Nephron (organoid): ENCODE results near the gene PTCD2.

Experiments
- H3K27ac Mint-ChIP-seq, 3 experiments: 2 replicates each; pipeline ENCODE4 v1.8.0; 2020; ENCODE audit warnings: mixed read lengths in 3 of 3, mild to moderate bottlenecking in 2 of 3, moderate library complexity in 1 of 3
- H3K27me3 Mint-ChIP-seq: 2 replicates; pipeline ENCODE4 v1.8.0; 2021; ENCODE audit warnings: low read depth, mild to moderate bottlenecking, moderate library complexity, mixed read lengths
- H3K36me3 Mint-ChIP-seq: 2 replicates; pipeline ENCODE4 v1.8.0; 2020; ENCODE audit warnings: low read depth, mixed read lengths
- H3K4me1 Mint-ChIP-seq: 2 replicates; pipeline ENCODE4 v1.8.0; 2020; ENCODE audit warnings: mixed read lengths
- H3K4me3 Mint-ChIP-seq, 3 experiments: 2 replicates each; pipeline ENCODE4 v1.8.0; 2020; ENCODE audit warnings: mild to moderate bottlenecking in 3 of 3, mixed read lengths in 3 of 3, moderate library complexity in 2 of 3
- H3K9me3 Mint-ChIP-seq: 2 replicates; pipeline ENCODE4 v1.8.0; 2020; ENCODE audit warnings: mixed read lengths
- CTCF ChIP-seq, 3 experiments: fragments of 200-600 bp; sonication (generic); IDR thresholded peaks; one replicate each; pipeline ENCODE4 v1.5.0; 2021; ENCODE audit warnings: antibody characterized with exemption in 3 of 3; ENCODE audit not compliant: unreplicated experiment in 3 of 3

The PTCD2 gene

GRCh38 chr5:72298711-72299110 is 21.5 kb upstream of the PTCD2 start:
- Mint-ChIP-seq H3K36me3 (peaks cover 47% of the 10 kb centered on the region), H3K27ac (no peak overlapping the region), H3K4me3 (no peak overlapping the region), H3K4me1 (peaks cover 13% of the 10 kb centered on the region), H3K27me3 (no peaks in the 10 kb centered on the region), H3K9me3 (no peaks in the 10 kb centered on the region)
- TF ChIP-seq CTCF (IDR thresholded peaks at IDR 0.05; ENCODE audit: unreplicated experiment in 3 of 3), result no peak

GRCh38 chr5:72300590-72301339 is 19.4 kb upstream of the PTCD2 start:
- Mint-ChIP-seq H3K36me3 (peaks cover 43% of the 10 kb centered on the region), H3K27ac (no peak overlapping the region), H3K9me3 (no peaks in the 10 kb centered on the region), H3K27me3 (no peaks in the 10 kb centered on the region), H3K4me3 (no peak overlapping the region), H3K4me1 (peaks cover 13% of the 10 kb centered on the region)
- no peak for TF ChIP-seq CTCF (IDR thresholded peaks at IDR 0.05; ENCODE audit: unreplicated experiment in 3 of 3)

- Mint-ChIP-seq H3K36me3 (peaks cover 39% of the 10 kb centered on the region), H3K9me3 (no peaks in the 10 kb centered on the region), H3K27ac (peak overlapping the region in 2 of 3 experiments; percentile 29 to 70), H3K4me1 (peaks cover 13% of the 10 kb centered on the region), H3K4me3 (no peak overlapping the region), H3K27me3 (no peaks in the 10 kb centered on the region)
- no peak for TF ChIP-seq CTCF (IDR thresholded peaks at IDR 0.05; ENCODE audit: unreplicated experiment in 3 of 3)
These were observed 18.6 kb upstream of the PTCD2 start for GRCh38 chr5:72301557-72301956.

- no peak for TF ChIP-seq CTCF (IDR thresholded peaks at IDR 0.05; ENCODE audit: unreplicated experiment in 3 of 3)
- H3K27me3 Mint-ChIP-seq, result no peaks in the 10 kb centered on the region
- H3K36me3 Mint-ChIP-seq, result peaks cover 39% of the 10 kb centered on the region
- peak overlapping the region in 2 of 3 experiments; percentile 12 to 29 for H3K27ac Mint-ChIP-seq
- peaks cover 13% of the 10 kb centered on the region for H3K4me1 Mint-ChIP-seq
- H3K9me3 Mint-ChIP-seq, result no peaks in the 10 kb centered on the region
- H3K4me3 Mint-ChIP-seq, result no peak overlapping the region
These were observed 18.0 kb upstream of the PTCD2 start for GRCh38 chr5:72302171-72302570.

- Mint-ChIP-seq H3K36me3 (peaks cover 39% of the 10 kb centered on the region), H3K4me1 (peaks cover 27% of the 10 kb centered on the region), H3K27me3 (no peaks in the 10 kb centered on the region), H3K9me3 (no peaks in the 10 kb centered on the region), H3K4me3 (peak overlapping the region in 2 of 3 experiments; percentile 25 to 45), H3K27ac (peak overlapping the region in 2 of 3 experiments; percentile 10 to 61)
- TF ChIP-seq CTCF (IDR thresholded peaks at IDR 0.05; ENCODE audit: unreplicated experiment in 3 of 3), result no peak
These were observed 14.7 kb upstream of the PTCD2 start for GRCh38 chr5:72305194-72306142.
